Measurements from ENCODE around the gene TMEM86B. TPM values are rescaled to one million over a fixed set of nuclear protein-coding genes. Genes with fewer than 3 reads are reported as not detected.
"Not testable (repeated sequence)": the region's sequence is repeated elsewhere in the genome, so short reads cannot be mapped to it uniquely, and the experiment has no call there.

Gene TMEM86B
- polyA plus RNA-seq, 4 donors = 2.1 to 5.7 (median 4.0) TPM

- no peak for DNase-seq (ENCODE audit: low read depth in 4 of 4, low spot score in 3 of 4)
These were observed 4.4 kb downstream of the TMEM86B start for GRCh38 chr19:55224038-55224665.

- no peak for DNase-seq (ENCODE audit: low read depth in 4 of 4, low spot score in 3 of 4)
These were observed 5.1 kb downstream of the TMEM86B start for GRCh38 chr19:55223291-55224037.

GRCh38 chr19:55220525-55220924 lies 8.0 kb downstream of the TMEM86B start:
- DNase-seq (ENCODE audit: low read depth in 4 of 4, low spot score in 3 of 4) = no peak

GRCh38 chr19:55216461-55217198 lies 11.9 kb downstream of the TMEM86B start:
- DNase-seq (ENCODE audit: low read depth in 4 of 4, low spot score in 3 of 4) = peak; percentile 39 to 60 (median 56)

GRCh38 chr19:55213547-55213946 lies 15.0 kb downstream of the TMEM86B start:
- DNase-seq (ENCODE audit: low read depth in 4 of 4, low spot score in 3 of 4) = no peak

- no peak for DNase-seq (ENCODE audit: low read depth in 4 of 4, low spot score in 3 of 4)
These were observed 16.1 kb downstream of the TMEM86B start for GRCh38 chr19:55212447-55212846.

- DNase-seq (ENCODE audit: low read depth in 4 of 4, low spot score in 3 of 4) = no peak
These were observed 18.7 kb downstream of the TMEM86B start for GRCh38 chr19:55209693-55210472.

GRCh38 chr19:55208880-55209692 lies 19.5 kb downstream of the TMEM86B start, which contains the start of gene PTPRH:
Gene PTPRH (minus strand): TSS chr19:55209501. CDS start chr19:55209433, 68 bp downstream.
- no peak for DNase-seq (ENCODE audit: low read depth in 4 of 4, low spot score in 3 of 4)

- peak in 2 of 4 donors; percentile 8 to 29 for DNase-seq (ENCODE audit: low read depth in 4 of 4, low spot score in 3 of 4)
These were observed 21.7 kb downstream of the TMEM86B start for GRCh38 chr19:55206664-55207500.

GRCh38 chr19:55202199-55202598 lies 26.4 kb downstream of the TMEM86B start:
- DNase-seq (ENCODE audit: low read depth in 4 of 4, low spot score in 3 of 4) = not testable (repeated sequence)

- DNase-seq (ENCODE audit: low read depth in 4 of 4, low spot score in 3 of 4) = no peak
These were observed 28.9 kb downstream of the TMEM86B start for GRCh38 chr19:55199620-55200204.

GRCh38 chr19:55198651-55199050 lies 29.9 kb downstream of the TMEM86B start:
- no peak for DNase-seq (ENCODE audit: low read depth in 4 of 4, low spot score in 3 of 4)

GRCh38 chr19:55197528-55197927 lies 31.0 kb downstream of the TMEM86B start:
- no peak for DNase-seq (ENCODE audit: low read depth in 4 of 4, low spot score in 3 of 4)

- no peak for DNase-seq (ENCODE audit: low read depth in 4 of 4, low spot score in 3 of 4)
These were observed 31.8 kb downstream of the TMEM86B start for GRCh38 chr19:55196803-55197202.

GRCh38 chr19:55193481-55193880 lies 35.1 kb downstream of the TMEM86B start:
- no peak for DNase-seq (ENCODE audit: low read depth in 4 of 4, low spot score in 3 of 4)

- no peak for DNase-seq (ENCODE audit: low read depth in 4 of 4, low spot score in 3 of 4)
These were observed 39.1 kb downstream of the TMEM86B start for GRCh38 chr19:55189403-55189835.

GRCh38 chr19:55188625-55189024 lies 39.9 kb downstream of the TMEM86B start:
- DNase-seq (ENCODE audit: low read depth in 4 of 4, low spot score in 3 of 4) = no peak

GRCh38 chr19:55186080-55186479 lies 42.5 kb downstream of the TMEM86B start:
- DNase-seq (ENCODE audit: low read depth in 4 of 4, low spot score in 3 of 4) = no peak
